Caki2 (cell line): ENCODE measurements around the gene NUP188. TPM values are rescaled to one million over a fixed set of nuclear protein-coding genes. Genes with fewer than 3 reads are reported as not detected.

Experiments
- DNase-seq: peaks from one replicate; pipeline ENCODE4 v3.0.0-alpha.2; 2015; ENCODE audit warnings: low read depth
- in situ Hi-C: cut with HindIII; loops from 2 replicates; pipeline ENCODE4 v1.10.0; 2016; ENCODE audit warnings: low sequenced_read_pairs, low pct_unique_long_range_greater_than_20kb, mixed read lengths
- total RNA-seq: library from RNA; depleted of rRNA; stranded (reverse); fragments of >200 nt; shearing (Covaris generic); gene quantifications from 2 replicates; pipeline ENCODE4 v1.2.3, GENCODE V29; 2014; ENCODE audit warnings: low replicate concordance

The NUP188 gene
- total RNA-seq, 1 experiment from 2014 or later: 22.3 TPM

GRCh38 chr9:129012343-129012742 lies 64.8 kb downstream of the NUP188 start:
- DNase-seq: no peak

GRCh38 chr9:129012893-129013448 lies 65.5 kb downstream of the NUP188 start:
- DNase-seq: no peak

More at GRCh38 chr9:129012343-129012742, 64.8 kb downstream of the NUP188 start:
- in situ Hi-C loops: no loop called here

GRCh38 chr9:129013674-129014073 lies 66.2 kb downstream of the NUP188 start:
- DNase-seq: no peak
- in situ Hi-C loops: no loop called here

More at GRCh38 chr9:129012893-129013448, 65.5 kb downstream of the NUP188 start:
- in situ Hi-C loops: no loop called here

- no peak for DNase-seq
- in situ Hi-C loops: no loop called here
Observed at GRCh38 chr9:129014124-129014523, 66.6 kb downstream of the NUP188 start.

GRCh38 chr9:129014608-129015007 lies 67.1 kb downstream of the NUP188 start:
- DNase-seq: no peak
- in situ Hi-C loops: no loop called here

- DNase-seq: no peak
- in situ Hi-C loops: no loop called here
Observed at GRCh38 chr9:129021091-129021490, 73.6 kb downstream of the NUP188 start.

- in situ Hi-C loops: no loop called here
Observed at GRCh38 chr9:129022037-129022436, 74.5 kb downstream of the NUP188 start.

GRCh38 chr9:129023036-129023907 lies 75.8 kb downstream of the NUP188 start:
- in situ Hi-C loops: no loop called here
- peak; percentile 63 for DNase-seq

More at GRCh38 chr9:129022037-129022436, 74.5 kb downstream of the NUP188 start:
- DNase-seq: no peak

- DNase-seq: no peak
- in situ Hi-C loops: no loop called here
Observed at GRCh38 chr9:129023908-129024233, 76.4 kb downstream of the NUP188 start.

- no peak for DNase-seq
- in situ Hi-C loops: no loop called here
Observed at GRCh38 chr9:129026442-129027223, 79.1 kb downstream of the NUP188 start.

- DNase-seq: no peak
- in situ Hi-C loops: no loop called here
Observed at GRCh38 chr9:129027224-129027684, 79.8 kb downstream of the NUP188 start.

- in situ Hi-C loops: no loop called here
- DNase-seq: peak; percentile 59
Observed at GRCh38 chr9:129027685-129028191, 80.2 kb downstream of the NUP188 start.

- peak; percentile 60 for DNase-seq
- in situ Hi-C loops: no loop called here
Observed at GRCh38 chr9:129028192-129028966, 80.9 kb downstream of the NUP188 start, which contains the start of gene SH3GLB2. SH3GLB2 (minus strand) TSS chr9:129028331; CDS start chr9:129028154, 177 bp downstream.

- no peak for DNase-seq
- in situ Hi-C loops: no loop called here
Observed at GRCh38 chr9:129030191-129030590, 82.7 kb downstream of the NUP188 start.

GRCh38 chr9:129031514-129031913 lies 84.0 kb downstream of the NUP188 start:
- no peak for DNase-seq
- in situ Hi-C loops: no loop called here

- DNase-seq: no peak
- in situ Hi-C loops: no loop called here
Observed at GRCh38 chr9:129032541-129033159, 85.2 kb downstream of the NUP188 start.

- in situ Hi-C loops: no loop called here
- DNase-seq: no peak
Observed at GRCh38 chr9:129033216-129033615, 85.7 kb downstream of the NUP188 start.
